CD4-positive, alpha-beta T cell treated with Interleukin-12 subunit alpha and Interleukin-12 subunit beta, for 1 hour (primary cell): ENCODE data around the gene SYT1.
"Not testable (repeated sequence)": the region's sequence is repeated elsewhere in the genome, so short reads cannot be mapped to it uniquely, and the experiment has no call there.

ENCODE experiments used
- DNase-seq: peaks from one replicate; pipeline ENCODE4 v3.0.0-alpha.2; 2020

SYT1 gene

GRCh38 chr12:78864403-78864869 lies at the start of gene SYT1:
Gene SYT1, plus strand, starts transcription at chr12:78864774.
- DNase-seq, result no peak

DNA sequence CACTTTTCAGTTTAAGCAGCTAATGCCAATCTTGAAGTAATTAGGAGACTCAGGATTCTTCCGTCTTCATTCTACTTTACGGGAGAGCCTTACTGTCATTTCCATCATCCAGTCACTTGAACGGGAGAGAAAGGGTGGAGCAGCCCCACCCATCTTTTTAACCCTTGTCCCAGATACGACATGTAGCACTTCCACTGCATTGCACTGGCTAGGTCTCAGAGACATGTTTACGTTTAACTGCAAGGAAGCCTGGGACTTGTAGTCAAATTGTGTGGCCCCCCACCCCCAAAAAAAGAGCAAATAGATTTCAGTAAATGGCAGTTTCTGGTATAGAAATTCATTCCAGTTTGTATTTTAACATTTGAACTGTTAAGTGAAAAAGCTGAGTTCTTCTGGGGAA lies 46.1 kb upstream of the SYT1 start:
- DNase-seq, result no peak

GRCh38 chr12:78820946-78821345 lies 43.6 kb upstream of the SYT1 start:
- DNase-seq, result no peak

DNA sequence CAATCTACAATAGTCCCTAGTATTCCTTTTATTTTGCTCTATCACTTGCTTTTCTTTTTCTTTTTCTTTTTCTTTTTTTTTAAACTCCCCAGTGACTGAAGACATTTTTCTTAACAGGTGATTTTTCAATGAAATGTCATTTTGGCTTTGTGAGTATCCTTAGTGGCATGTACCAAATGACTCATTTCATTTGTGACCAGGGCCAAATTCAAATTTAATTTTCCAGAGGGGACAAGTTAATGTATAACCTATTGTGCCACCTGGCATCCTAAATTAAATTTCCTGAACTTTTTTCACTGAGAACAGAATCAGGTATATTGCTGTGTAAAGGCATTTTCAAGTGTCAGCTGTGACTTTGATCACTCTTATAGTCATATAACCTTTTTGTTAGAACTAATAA lies 39.7 kb upstream of the SYT1 start:
- DNase-seq, result no peak

GRCh38 chr12:78829690-78830089 lies 34.9 kb upstream of the SYT1 start:
- no peak for DNase-seq

DNA sequence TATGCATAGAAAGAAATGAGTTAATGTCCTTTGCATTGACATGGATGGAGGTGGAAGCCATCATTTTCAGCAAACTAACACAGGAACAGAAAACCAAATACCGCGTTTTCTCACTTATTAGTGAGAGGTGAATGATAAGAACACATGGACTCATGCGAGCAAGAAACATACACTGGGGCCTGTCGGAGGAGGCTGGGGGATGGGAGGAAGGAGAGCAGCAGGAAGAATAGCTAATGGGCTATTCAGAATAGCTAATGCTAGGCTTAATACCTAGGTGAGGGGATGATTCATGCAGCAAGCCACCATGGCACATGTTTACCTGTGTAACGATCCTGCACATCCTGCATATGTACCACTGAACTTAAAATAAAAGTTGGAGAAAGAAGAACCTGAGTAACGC lies 29.1 kb upstream of the SYT1 start:
- DNase-seq, result no peak

DNA sequence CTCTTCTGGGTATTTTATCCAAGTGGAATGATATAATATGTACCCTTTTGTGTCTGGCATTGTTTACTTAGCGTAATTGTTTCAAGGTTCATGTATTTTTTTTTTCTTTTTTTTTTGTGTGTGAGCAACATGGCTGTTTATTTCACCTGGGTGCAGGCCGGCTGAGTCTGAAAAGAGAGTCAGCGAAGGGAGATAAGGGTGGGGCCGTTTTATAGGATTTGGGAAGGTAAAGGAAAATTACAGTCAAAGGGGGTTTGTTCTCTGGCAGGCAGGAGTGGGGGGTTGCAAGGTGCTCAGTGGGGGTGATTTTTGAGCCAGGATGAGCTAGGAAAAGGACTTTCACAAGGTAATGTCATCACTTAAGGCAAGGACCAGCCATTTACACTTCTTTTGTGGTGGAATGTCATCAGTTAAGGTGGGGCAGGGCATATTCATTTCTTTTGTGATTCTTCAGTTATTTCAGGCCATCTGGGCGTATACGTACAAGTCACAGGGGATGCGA lies 24.0 kb upstream of the SYT1 start:
- DNase-seq, result not testable (repeated sequence)

DNA sequence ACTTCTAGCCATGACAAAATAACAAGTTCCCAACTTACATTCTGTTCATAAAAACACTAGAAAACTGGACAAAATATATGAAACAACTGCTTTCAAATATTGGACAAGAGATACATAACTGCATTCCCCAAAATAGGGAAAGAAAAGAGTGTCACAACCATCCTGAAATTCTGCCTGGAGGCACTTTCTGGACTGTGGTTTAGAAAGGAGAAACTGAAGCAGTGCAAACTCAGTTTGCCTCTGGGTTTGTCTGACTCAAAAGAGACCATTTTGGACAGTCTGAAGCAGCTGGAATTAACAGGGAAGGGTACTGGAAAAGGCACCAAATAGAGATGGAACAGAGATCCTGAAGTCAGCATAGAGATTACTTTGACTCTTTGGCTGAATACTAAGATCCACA lies 11.3 kb upstream of the SYT1 start:
- no peak for DNase-seq

GRCh38 chr12:78863482-78864402 lies 832 bp upstream of the SYT1 start:
- no peak for DNase-seq

GRCh38 chr12:78864870-78865463 lies 393 bp downstream of the SYT1 start:
- DNase-seq, result no peak

GRCh38 chr12:78865516-78865915 lies 942 bp downstream of the SYT1 start:
- no peak for DNase-seq

DNA sequence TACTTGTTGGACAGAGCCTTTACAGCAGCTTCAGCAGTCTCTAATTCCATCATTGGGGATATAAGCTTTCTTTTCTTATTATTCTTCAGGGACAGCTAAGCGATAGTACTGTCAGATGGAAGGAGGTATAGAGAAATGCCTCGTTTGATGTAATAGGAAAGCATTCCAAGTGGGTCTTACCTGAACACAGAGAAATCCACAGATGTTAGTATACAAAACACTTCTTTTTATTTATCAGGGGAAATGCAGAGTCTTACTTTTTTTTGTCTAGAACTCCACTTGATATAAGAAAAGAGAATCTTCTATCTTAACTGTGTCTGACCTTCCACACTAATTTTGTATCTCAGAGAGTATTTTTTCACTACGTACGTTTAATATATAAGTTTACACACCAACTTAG lies 1.9 kb downstream of the SYT1 start:
- no peak for DNase-seq

DNA sequence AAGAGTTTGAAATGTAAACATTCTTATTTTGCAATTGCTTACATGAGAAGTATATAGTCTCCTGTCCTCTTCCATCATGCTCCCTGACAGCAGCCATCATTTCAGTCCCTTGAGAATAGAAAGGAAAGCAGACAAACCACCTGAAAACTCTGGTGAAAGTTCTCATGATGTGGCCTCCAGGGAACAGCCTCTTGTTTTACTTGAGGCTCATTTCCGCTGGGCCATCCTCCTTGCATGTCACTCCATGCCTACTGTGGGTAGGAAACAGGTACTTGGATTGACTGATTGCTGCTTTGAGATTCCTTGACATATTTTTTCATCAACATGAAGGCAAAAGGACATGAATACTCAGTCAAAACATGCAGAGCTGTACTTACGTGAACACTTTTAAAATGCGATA lies 6.0 kb downstream of the SYT1 start:
- DNase-seq, result no peak

DNA sequence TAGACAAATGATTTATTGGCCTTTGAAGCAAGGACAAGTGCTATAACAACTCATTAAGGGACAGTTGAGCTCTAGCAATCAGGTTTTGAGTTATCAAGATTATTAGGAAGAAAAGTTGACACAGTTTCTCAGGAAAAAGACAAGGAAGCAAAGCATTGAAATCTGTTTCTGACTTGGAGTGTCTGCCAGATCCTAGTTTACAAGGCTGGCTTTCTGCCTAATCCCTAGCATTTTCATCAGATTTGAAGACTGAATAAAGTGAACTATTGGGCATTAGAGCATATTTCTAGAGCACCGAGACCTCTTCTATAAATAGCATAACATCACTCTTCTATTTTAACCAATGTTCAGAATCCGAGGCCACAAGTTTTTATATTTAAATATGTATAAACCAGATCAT lies 7.0 kb downstream of the SYT1 start:
- no peak for DNase-seq

GRCh38 chr12:78878459-78878858 lies 13.9 kb downstream of the SYT1 start:
- no peak for DNase-seq

DNA sequence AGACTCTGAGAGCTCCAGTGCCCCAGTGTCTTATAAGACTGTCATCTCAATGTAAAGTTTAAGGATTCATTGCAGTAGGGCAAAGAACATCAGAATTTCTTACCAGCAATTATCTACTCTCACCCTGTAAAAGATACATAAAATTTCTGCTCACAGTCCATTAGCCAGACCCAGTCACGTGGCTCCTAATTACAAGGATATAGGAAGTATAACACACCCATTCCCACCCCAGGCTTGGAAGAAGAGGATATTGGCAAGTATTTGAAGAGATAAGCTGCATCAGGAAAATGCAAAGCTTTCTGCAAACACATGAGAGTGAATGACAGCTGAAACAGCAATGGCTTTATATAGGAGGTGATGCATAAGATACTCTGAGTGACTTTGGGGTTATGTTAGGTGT lies 14.3 kb downstream of the SYT1 start:
- no peak for DNase-seq

GRCh38 chr12:78880078-78880477 lies 15.5 kb downstream of the SYT1 start:
- DNase-seq, result no peak

DNA sequence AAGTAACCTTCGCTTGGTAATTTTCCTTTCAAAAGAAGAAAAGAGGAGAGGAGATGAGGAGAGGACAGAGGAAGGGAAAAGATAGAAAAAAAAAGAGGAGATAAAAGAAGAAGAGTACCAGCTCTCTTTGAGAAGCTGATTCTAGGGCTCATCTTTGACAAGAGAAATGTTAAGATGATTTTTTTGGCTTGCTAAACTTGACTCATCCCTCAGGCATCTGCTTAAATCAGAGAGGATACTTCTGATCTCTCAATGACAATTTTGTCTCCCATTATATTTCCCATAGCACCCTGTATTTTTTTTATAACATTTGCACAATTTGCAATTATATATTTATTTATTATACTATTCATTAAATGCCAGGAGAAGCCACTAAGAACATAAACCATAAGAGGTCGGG lies 17.1 kb downstream of the SYT1 start:
- DNase-seq, result no peak

DNA sequence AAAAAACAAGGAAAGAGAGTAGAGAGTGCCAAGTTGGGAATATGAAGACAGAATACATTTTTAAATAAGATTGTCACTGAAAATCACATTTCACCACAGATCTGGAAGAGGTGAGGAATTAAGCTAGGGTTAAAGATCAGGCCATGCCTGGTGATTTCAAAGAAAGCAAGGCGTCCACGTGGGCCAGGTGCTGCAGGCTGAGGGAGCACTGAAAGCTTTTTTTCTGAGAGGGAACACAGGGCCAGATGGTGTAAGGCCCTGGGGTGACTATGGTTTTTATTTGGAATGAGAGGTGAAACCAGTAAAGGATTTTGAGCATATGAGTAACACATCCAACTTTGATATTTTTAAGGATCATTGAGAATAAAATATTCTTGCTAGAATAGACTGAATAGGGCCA lies 20.9 kb downstream of the SYT1 start:
- no peak for DNase-seq

- no peak for DNase-seq
These were observed 22.3 kb downstream of the SYT1 start for GRCh38 chr12:78886719-78887407.

DNA sequence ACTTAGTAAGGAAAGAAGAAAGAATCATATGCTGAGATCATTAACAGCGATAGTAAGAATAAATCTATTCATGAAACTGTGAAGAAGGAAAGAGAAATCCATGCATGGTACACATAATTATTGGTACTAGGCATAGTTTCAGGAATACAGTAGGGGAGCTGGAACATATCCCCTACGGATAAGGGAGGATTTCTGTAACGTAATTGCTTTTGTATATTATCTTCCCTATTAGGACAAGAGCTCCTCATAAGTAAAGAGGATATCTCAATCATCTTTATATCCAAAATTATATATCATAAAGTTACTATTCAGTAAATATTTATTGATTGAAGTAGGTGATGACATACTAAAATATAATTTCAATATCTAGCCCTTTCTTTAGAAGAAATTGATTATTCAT lies 22.9 kb downstream of the SYT1 start:
- DNase-seq, result no peak

DNA sequence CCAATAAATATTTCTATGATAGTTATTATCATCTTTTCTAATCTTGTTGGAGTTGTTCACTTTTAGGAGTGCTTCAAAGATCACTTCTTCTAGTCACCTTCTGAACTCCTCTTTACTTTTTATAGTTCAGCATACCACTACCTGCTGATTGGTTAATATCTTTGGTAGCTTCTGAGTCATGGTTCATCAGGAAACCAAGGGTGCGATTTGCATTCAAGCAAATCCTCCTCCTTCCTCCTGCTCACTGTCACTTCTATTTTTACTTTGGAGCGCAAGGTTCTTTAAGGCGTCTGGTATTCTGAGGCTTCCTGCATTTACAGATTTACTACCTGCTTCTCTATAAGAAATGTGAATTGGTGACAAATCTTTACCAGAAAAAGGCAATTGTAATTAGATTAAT lies 24.0 kb downstream of the SYT1 start:
- DNase-seq, result no peak

- no peak for DNase-seq
These were observed 27.2 kb downstream of the SYT1 start for GRCh38 chr12:78891646-78892353.
